ENCODE results near the gene POU2F1. TPM values are rescaled to one million over a fixed set of nuclear protein-coding genes. Genes with fewer than 3 reads are reported as not detected.
A peak's percentile ranks its signal among the peaks of the same experiment; 100 is the strongest.

POU2F1 gene
- total RNA-seq, 5 donors from 2014 or later (not counting 1 experiment from before 2014, with no cell fraction given) = 15.1 to 34.5 (median 22.6) TPM

GRCh38 chr1:167339405-167339804 is 118.7 kb downstream of the POU2F1 start:
- ATAC-seq (replicated peaks in 1 of 4) = no peak
- ChIA-PET POLR2A (interaction anchor here in 1 of 2 donors (0.6 kb wide), 1 partner anchor 59 kb away, joined by 3 read pairs; no protein-coding TSS in a partner anchor), CTCF (no interaction called here)
- Histone ChIP-seq H3K27ac (ENCODE audit: low read length) (no peak overlapping the region), H3K9me3 (peaks cover 3% of the 10 kb centered on the region), H3K4me1 (ENCODE audit: control insufficient read depth in 1 of 2, extremely low read depth in 1 of 2, insufficient read depth in 2 of 2, low read length in 2 of 2) (no peaks in the 10 kb centered on the region), H3K27me3 (replicated peaks in 1 of 2; ENCODE audit: control insufficient read depth in 2 of 2, extremely low read depth in 1 of 2, insufficient read depth in 2 of 2, low read length in 1 of 2) (no peaks in the 10 kb centered on the region), H3K36me3 (ENCODE audit: control insufficient read depth in 2 of 2, extremely low read depth in 1 of 2, insufficient read depth in 1 of 2, low read length in 1 of 2) (no peaks in the 10 kb centered on the region), H3K4me3 (ENCODE audit: control insufficient read depth in 1 of 2, extremely low read depth in 1 of 2, low read length in 1 of 2) (no peak overlapping the region)
- H3K4me3 Mint-ChIP-seq = no peak overlapping the region
- H3K4me1 Mint-ChIP-seq = peaks cover 0 to 12% (median 8%) of the 10 kb centered on the region in 3 donors
- no peak for DNase-seq
- H3K9me3 Mint-ChIP-seq = peaks cover 7 to 14% (median 8%) of the 10 kb centered on the region in 3 donors
- H3K27me3 Mint-ChIP-seq = no peaks in the 10 kb centered on the region
- H3K27ac Mint-ChIP-seq = no peak overlapping the region
- peaks cover 41% of the 10 kb centered on the region for H3K36me3 Mint-ChIP-seq

DNA sequence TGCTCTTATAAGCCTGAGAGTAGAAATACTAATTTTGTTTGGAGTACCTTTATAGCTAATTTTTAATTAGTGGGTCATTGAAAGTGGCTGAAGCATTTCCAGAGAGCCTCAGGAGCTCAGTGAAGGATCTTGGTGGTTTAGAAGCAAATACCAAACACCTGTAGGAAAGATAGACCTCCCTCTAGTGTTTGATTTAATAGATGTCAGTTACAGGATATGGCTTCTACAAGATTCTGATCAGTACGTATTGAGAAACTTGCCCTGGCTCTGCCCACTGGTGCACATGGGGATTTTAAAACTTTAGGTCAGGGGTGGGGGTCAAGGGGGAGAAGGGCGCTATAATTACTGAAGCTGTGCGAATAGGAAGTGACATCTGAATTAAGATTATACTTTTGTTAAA is 122.2 kb downstream of the POU2F1 start:
- ATAC-seq (replicated peaks in 1 of 4) = peak in 2 of 4 experiments; percentile 27 to 43
- Mint-ChIP-seq H3K27ac (no peak overlapping the region), H3K4me1 (peaks cover 0 to 22% (median 8%) of the 10 kb centered on the region in 3 donors), H3K9me3 (peaks cover 0 to 3% (median 0%) of the 10 kb centered on the region in 3 donors), H3K4me3 (no peak overlapping the region), H3K27me3 (no peaks in the 10 kb centered on the region), H3K36me3 (peaks cover 37% of the 10 kb centered on the region)
- no peaks in the 10 kb centered on the region for H3K4me1 ChIP-seq (ENCODE audit: control insufficient read depth in 1 of 2, extremely low read depth in 1 of 2, insufficient read depth in 2 of 2, low read length in 2 of 2)
- H3K9me3 ChIP-seq = no peaks in the 10 kb centered on the region
- POLR2A ChIA-PET = interaction anchor here in 1 of 2 donors (0.7 kb wide), 1 partner anchor 19 kb away, joined by 9 read pairs; no protein-coding TSS in a partner anchor
- H3K4me3 ChIP-seq (ENCODE audit: control insufficient read depth in 1 of 2, extremely low read depth in 1 of 2, low read length in 1 of 2) = no peak overlapping the region
- H3K36me3 ChIP-seq (ENCODE audit: control insufficient read depth in 2 of 2, extremely low read depth in 1 of 2, insufficient read depth in 1 of 2, low read length in 1 of 2) = no peaks in the 10 kb centered on the region
- H3K27ac ChIP-seq (ENCODE audit: low read length) = no peak overlapping the region
- 64% methylated on average over 3 of the region's 3 CpGs for WGBS (ENCODE audit: insufficient coverage)
- no peaks in the 10 kb centered on the region for H3K27me3 ChIP-seq (replicated peaks in 1 of 2; ENCODE audit: control insufficient read depth in 2 of 2, extremely low read depth in 1 of 2, insufficient read depth in 2 of 2, low read length in 1 of 2)
- peak in 1 of 35 experiments; percentile 22 for DNase-seq
- CTCF ChIA-PET = interaction anchor here (0.6 to 1.2 kb wide), 4 partner anchors 11 to 1768 kb away, joined by 3 to 6 read pairs (median 4); no protein-coding TSS in a partner anchor

GRCh38 chr1:167344112-167344511 is 123.4 kb downstream of the POU2F1 start:
- ATAC-seq (replicated peaks in 1 of 4) (no peak), DNase-seq (no peak)
- Histone ChIP-seq H3K4me3 (ENCODE audit: control insufficient read depth in 1 of 2, extremely low read depth in 1 of 2, low read length in 1 of 2) (no peak overlapping the region), H3K36me3 (ENCODE audit: control insufficient read depth in 2 of 2, extremely low read depth in 1 of 2, insufficient read depth in 1 of 2, low read length in 1 of 2) (no peaks in the 10 kb centered on the region), H3K27ac (ENCODE audit: low read length) (no peak overlapping the region), H3K27me3 (replicated peaks in 1 of 2; ENCODE audit: control insufficient read depth in 2 of 2, extremely low read depth in 1 of 2, insufficient read depth in 2 of 2, low read length in 1 of 2) (no peaks in the 10 kb centered on the region), H3K4me1 (ENCODE audit: control insufficient read depth in 1 of 2, extremely low read depth in 1 of 2, insufficient read depth in 2 of 2, low read length in 2 of 2) (no peaks in the 10 kb centered on the region), H3K9me3 (no peaks in the 10 kb centered on the region)
- no peak overlapping the region for H3K27ac Mint-ChIP-seq
- POLR2A ChIA-PET = no interaction called here
- H3K4me1 Mint-ChIP-seq = peaks cover 0 to 22% (median 8%) of the 10 kb centered on the region in 3 donors
- peaks cover 26% of the 10 kb centered on the region for H3K36me3 Mint-ChIP-seq
- no CpG with 5 or more reads among the region's 1 CpG for WGBS (ENCODE audit: insufficient coverage)
- CTCF ChIA-PET = no interaction called here
- H3K9me3 Mint-ChIP-seq = peaks cover 0 to 2% (median 0%) of the 10 kb centered on the region in 3 donors
- H3K27me3 Mint-ChIP-seq = no peaks in the 10 kb centered on the region
- H3K4me3 Mint-ChIP-seq = no peak overlapping the region

GRCh38 chr1:167344615-167345385 is 124.1 kb downstream of the POU2F1 start:
- H3K36me3 Mint-ChIP-seq = peaks cover 24% of the 10 kb centered on the region
- no peaks in the 10 kb centered on the region for H3K27me3 ChIP-seq (replicated peaks in 1 of 2; ENCODE audit: control insufficient read depth in 2 of 2, extremely low read depth in 1 of 2, insufficient read depth in 2 of 2, low read length in 1 of 2)
- ChIA-PET CTCF (no interaction called here), POLR2A (no interaction called here)
- DNase-seq (no peak), ATAC-seq (replicated peaks in 1 of 4) (no peak)
- no peak overlapping the region for H3K4me3 Mint-ChIP-seq
- 92% methylated on average over 4 of the region's 10 CpGs for WGBS (ENCODE audit: insufficient coverage)
- no peaks in the 10 kb centered on the region for H3K36me3 ChIP-seq (ENCODE audit: control insufficient read depth in 2 of 2, extremely low read depth in 1 of 2, insufficient read depth in 1 of 2, low read length in 1 of 2)
- H3K9me3 ChIP-seq = no peaks in the 10 kb centered on the region
- no peaks in the 10 kb centered on the region for H3K27me3 Mint-ChIP-seq
- no peaks in the 10 kb centered on the region for H3K9me3 Mint-ChIP-seq
- no peak overlapping the region for H3K27ac ChIP-seq (ENCODE audit: low read length)
- H3K4me3 ChIP-seq (ENCODE audit: control insufficient read depth in 1 of 2, extremely low read depth in 1 of 2, low read length in 1 of 2) = no peak overlapping the region
- no peak overlapping the region for H3K27ac Mint-ChIP-seq
- H3K4me1 Mint-ChIP-seq = peaks cover 0 to 22% (median 8%) of the 10 kb centered on the region in 3 donors
- no peaks in the 10 kb centered on the region for H3K4me1 ChIP-seq (ENCODE audit: control insufficient read depth in 1 of 2, extremely low read depth in 1 of 2, insufficient read depth in 2 of 2, low read length in 2 of 2)

DNA sequence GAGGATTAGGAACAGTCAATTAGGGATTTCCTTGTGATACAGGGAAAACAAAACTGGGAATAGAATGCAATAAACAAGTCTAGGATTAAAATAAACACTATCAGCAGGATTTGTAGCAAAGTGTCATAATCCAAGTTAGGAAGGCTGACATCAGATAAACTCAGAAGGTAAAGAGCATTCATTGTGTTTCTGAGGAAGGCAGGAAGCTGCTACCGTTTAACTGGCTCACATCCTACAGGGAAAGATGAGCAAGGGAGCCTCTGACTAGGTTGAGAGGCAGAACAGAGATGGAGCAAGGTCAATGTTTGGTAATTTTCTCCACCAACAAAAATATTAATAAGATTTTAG is 124.7 kb downstream of the POU2F1 start:
- Mint-ChIP-seq H3K4me3 (no peak overlapping the region), H3K9me3 (no peaks in the 10 kb centered on the region), H3K4me1 (peaks cover 0 to 22% (median 8%) of the 10 kb centered on the region in 3 donors), H3K27ac (no peak overlapping the region), H3K27me3 (no peaks in the 10 kb centered on the region), H3K36me3 (peaks cover 24% of the 10 kb centered on the region)
- no peaks in the 10 kb centered on the region for H3K27me3 ChIP-seq (replicated peaks in 1 of 2; ENCODE audit: control insufficient read depth in 2 of 2, extremely low read depth in 1 of 2, insufficient read depth in 2 of 2, low read length in 1 of 2)
- CTCF ChIA-PET = no interaction called here
- no peaks in the 10 kb centered on the region for H3K36me3 ChIP-seq (ENCODE audit: control insufficient read depth in 2 of 2, extremely low read depth in 1 of 2, insufficient read depth in 1 of 2, low read length in 1 of 2)
- WGBS (ENCODE audit: insufficient coverage) = no CpG with 5 or more reads among the region's 1 CpG
- POLR2A ChIA-PET = no interaction called here
- no peak overlapping the region for H3K27ac ChIP-seq (ENCODE audit: low read length)
- no peaks in the 10 kb centered on the region for H3K9me3 ChIP-seq
- ATAC-seq (replicated peaks in 1 of 4) (no peak), DNase-seq (no peak)
- H3K4me3 ChIP-seq (ENCODE audit: control insufficient read depth in 1 of 2, extremely low read depth in 1 of 2, low read length in 1 of 2) = no peak overlapping the region
- no peaks in the 10 kb centered on the region for H3K4me1 ChIP-seq (ENCODE audit: control insufficient read depth in 1 of 2, extremely low read depth in 1 of 2, insufficient read depth in 2 of 2, low read length in 2 of 2)

- ATAC-seq (replicated peaks in 1 of 4) (no peak), DNase-seq (no peak)
- peaks cover 19% of the 10 kb centered on the region for H3K36me3 Mint-ChIP-seq
- ChIA-PET CTCF (interaction anchor here in 1 of 2 donors (0.7 kb wide), 1 partner anchor 1436 kb away, joined by 5 read pairs; no protein-coding TSS in a partner anchor), POLR2A (no interaction called here)
- peaks cover 0 to 4% (median 0%) of the 10 kb centered on the region in 3 donors for H3K9me3 Mint-ChIP-seq
- no peaks in the 10 kb centered on the region for H3K27me3 Mint-ChIP-seq
- Histone ChIP-seq H3K9me3 (no peaks in the 10 kb centered on the region), H3K27ac (ENCODE audit: low read length) (no peak overlapping the region), H3K27me3 (replicated peaks in 1 of 2; ENCODE audit: control insufficient read depth in 2 of 2, extremely low read depth in 1 of 2, insufficient read depth in 2 of 2, low read length in 1 of 2) (no peaks in the 10 kb centered on the region), H3K36me3 (ENCODE audit: control insufficient read depth in 2 of 2, extremely low read depth in 1 of 2, insufficient read depth in 1 of 2, low read length in 1 of 2) (no peaks in the 10 kb centered on the region), H3K4me3 (ENCODE audit: control insufficient read depth in 1 of 2, extremely low read depth in 1 of 2, low read length in 1 of 2) (no peak overlapping the region), H3K4me1 (ENCODE audit: control insufficient read depth in 1 of 2, extremely low read depth in 1 of 2, insufficient read depth in 2 of 2, low read length in 2 of 2) (no peaks in the 10 kb centered on the region)
- H3K27ac Mint-ChIP-seq = no peak overlapping the region
- WGBS (ENCODE audit: insufficient coverage) = no CpG with 5 or more reads among the region's 6 CpGs
- no peak overlapping the region for H3K4me3 Mint-ChIP-seq
- H3K4me1 Mint-ChIP-seq = peaks cover 12 to 27% (median 14%) of the 10 kb centered on the region in 3 donors
Measured at GRCh38 chr1:167357305-167357704, 136.6 kb downstream of the POU2F1 start.

Measured in T-cell (primary cell).